ENCODE results near the gene KLHL17.

The KLHL17 gene

GRCh38 chr1:921011-921837 is 39.2 kb upstream of the KLHL17 start:
- in situ Hi-C loops (cut with MboI; ENCODE audit: low sequenced_read_pairs) = no loop called here

- in situ Hi-C loops (cut with MboI; ENCODE audit: low sequenced_read_pairs) = no loop called here
Observed at GRCh38 chr1:923131-923990, 37.0 kb upstream of the KLHL17 start, which contains the start of gene SAMD11. TSS of gene SAMD11 (plus strand) at chr1:923923. CDS start at chr1:924432, 509 bp downstream.

- in situ Hi-C loops (cut with MboI; ENCODE audit: low sequenced_read_pairs) = no loop called here
Observed at GRCh38 chr1:923991-924655, 36.3 kb upstream of the KLHL17 start.

GRCh38 chr1:924656-925560 is 35.5 kb upstream of the KLHL17 start:
- in situ Hi-C loops (cut with MboI; ENCODE audit: low sequenced_read_pairs) = no loop called here

GRCh38 chr1:925561-926421 is 34.6 kb upstream of the KLHL17 start:
- in situ Hi-C loops (cut with MboI; ENCODE audit: low sequenced_read_pairs) = no loop called here

- in situ Hi-C loops (cut with MboI; ENCODE audit: low sequenced_read_pairs) = no loop called here
Observed at GRCh38 chr1:927234-927633, 33.1 kb upstream of the KLHL17 start.

- in situ Hi-C loops (cut with MboI; ENCODE audit: low sequenced_read_pairs) = no loop called here
Observed at GRCh38 chr1:927748-928147, 32.6 kb upstream of the KLHL17 start.

- in situ Hi-C loops (cut with MboI; ENCODE audit: low sequenced_read_pairs) = no loop called here
Observed at GRCh38 chr1:928825-929661, 31.3 kb upstream of the KLHL17 start.

GRCh38 chr1:929712-930632 is 30.4 kb upstream of the KLHL17 start:
- in situ Hi-C loops (cut with MboI; ENCODE audit: low sequenced_read_pairs) = no loop called here

GRCh38 chr1:930633-931138 is 29.7 kb upstream of the KLHL17 start:
- in situ Hi-C loops (cut with MboI; ENCODE audit: low sequenced_read_pairs) = no loop called here

- in situ Hi-C loops (cut with MboI; ENCODE audit: low sequenced_read_pairs) = no loop called here
Observed at GRCh38 chr1:931380-932172, 28.8 kb upstream of the KLHL17 start.

GRCh38 chr1:932173-932510 is 28.2 kb upstream of the KLHL17 start:
- in situ Hi-C loops (cut with MboI; ENCODE audit: low sequenced_read_pairs) = no loop called here

GRCh38 chr1:932776-933602 is 27.4 kb upstream of the KLHL17 start:
- in situ Hi-C loops (cut with MboI; ENCODE audit: low sequenced_read_pairs) = no loop called here

GRCh38 chr1:933603-933940 is 26.8 kb upstream of the KLHL17 start:
- in situ Hi-C loops (cut with MboI; ENCODE audit: low sequenced_read_pairs) = no loop called here

GRCh38 chr1:934991-935750 is 25.2 kb upstream of the KLHL17 start:
- in situ Hi-C loops (cut with MboI; ENCODE audit: low sequenced_read_pairs) = no loop called here

All from HL-60/S4 treated with retinoic acid at 250 ng/mL for 4 days and 3 days (cell line).